ENCODE measurements around the gene CNTRL.

Gene CNTRL

DNA sequence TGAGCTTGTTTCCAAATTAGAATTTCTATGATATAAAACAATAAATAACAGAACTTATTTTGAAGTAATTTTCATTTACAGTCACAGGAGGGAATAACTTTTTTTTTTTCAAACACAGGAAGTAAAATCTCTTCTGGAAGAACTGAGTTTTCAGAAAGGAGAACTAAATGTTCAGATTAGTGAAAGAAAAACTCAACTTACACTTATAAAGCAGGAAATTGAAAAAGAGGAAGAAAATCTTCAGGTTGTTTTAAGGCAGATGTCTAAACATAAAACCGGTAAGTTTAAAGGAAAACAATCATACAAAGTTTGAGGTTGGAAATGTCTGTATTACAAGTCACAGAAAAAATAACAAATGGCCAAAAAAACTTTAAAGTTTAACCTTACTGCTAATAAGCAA, 85.3 kb downstream of the CNTRL start:
- TF ChIP-seq, protein P1, sequence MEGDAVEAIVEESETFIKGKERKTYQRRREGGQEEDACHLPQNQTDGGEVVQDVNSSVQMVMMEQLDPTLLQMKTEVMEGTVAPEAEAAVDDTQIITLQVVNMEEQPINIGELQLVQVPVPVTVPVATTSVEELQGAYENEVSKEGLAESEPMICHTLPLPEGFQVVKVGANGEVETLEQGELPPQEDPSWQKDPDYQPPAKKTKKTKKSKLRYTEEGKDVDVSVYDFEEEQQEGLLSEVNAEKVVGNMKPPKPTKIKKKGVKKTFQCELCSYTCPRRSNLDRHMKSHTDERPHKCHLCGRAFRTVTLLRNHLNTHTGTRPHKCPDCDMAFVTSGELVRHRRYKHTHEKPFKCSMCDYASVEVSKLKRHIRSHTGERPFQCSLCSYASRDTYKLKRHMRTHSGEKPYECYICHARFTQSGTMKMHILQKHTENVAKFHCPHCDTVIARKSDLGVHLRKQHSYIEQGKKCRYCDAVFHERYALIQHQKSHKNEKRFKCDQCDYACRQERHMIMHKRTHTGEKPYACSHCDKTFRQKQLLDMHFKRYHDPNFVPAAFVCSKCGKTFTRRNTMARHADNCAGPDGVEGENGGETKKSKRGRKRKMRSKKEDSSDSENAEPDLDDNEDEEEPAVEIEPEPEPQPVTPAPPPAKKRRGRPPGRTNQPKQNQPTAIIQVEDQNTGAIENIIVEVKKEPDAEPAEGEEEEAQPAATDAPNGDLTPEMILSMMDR (IDR thresholded peaks at IDR 0.05): no peak
- Histone ChIP-seq H3K36me3 (peaks cover 29% of the 10 kb centered on the region), H3K4me3 (ENCODE audit: low read depth in 1 of 2, low read length in 1 of 2) (peak overlapping the region in 1 of 2 experiments; percentile 28), H3K9me3 (no peaks in the 10 kb centered on the region), H3K4me1 (ENCODE audit: control insufficient read depth in 1 of 2, insufficient read depth in 1 of 2, low read depth in 1 of 2, low read length in 1 of 2) (peaks cover 17 to 18% of the 10 kb centered on the region in 2 experiments), H3K27ac (peak overlapping the region; percentile 86), H3K27me3 (no peaks in the 10 kb centered on the region)

DNA sequence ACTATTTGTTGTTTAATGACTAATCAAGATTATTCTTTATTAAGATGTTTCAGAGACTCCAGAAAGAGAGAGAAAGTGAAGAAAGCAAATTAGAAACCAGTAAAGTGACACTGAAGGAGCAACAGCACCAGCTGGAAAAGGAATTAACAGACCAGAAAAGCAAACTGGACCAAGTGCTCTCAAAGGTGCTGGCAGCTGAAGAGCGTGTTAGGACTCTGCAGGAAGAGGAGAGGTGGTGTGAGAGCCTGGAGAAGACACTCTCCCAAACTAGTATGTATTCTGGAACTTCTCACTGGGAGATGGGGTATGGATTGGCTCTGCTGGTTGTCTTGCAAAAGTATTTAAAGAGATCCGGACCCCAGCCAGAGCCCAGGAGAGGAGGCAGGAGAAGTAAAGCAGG, 93.3 kb downstream of the CNTRL start:
- TF ChIP-seq, protein P1 (IDR thresholded peaks at IDR 0.05): no peak
- H3K4me3 ChIP-seq (ENCODE audit: low read depth in 1 of 2, low read length in 1 of 2): no peak overlapping the region
- H3K9me3 ChIP-seq: no peaks in the 10 kb centered on the region
- H3K27me3 ChIP-seq: no peaks in the 10 kb centered on the region
- peaks cover 93% of the 10 kb centered on the region for H3K36me3 ChIP-seq
- no peaks in the 10 kb centered on the region for H3K4me1 ChIP-seq (ENCODE audit: control insufficient read depth in 1 of 2, insufficient read depth in 1 of 2, low read depth in 1 of 2, low read length in 1 of 2)
- no peak overlapping the region for H3K27ac ChIP-seq

DNA sequence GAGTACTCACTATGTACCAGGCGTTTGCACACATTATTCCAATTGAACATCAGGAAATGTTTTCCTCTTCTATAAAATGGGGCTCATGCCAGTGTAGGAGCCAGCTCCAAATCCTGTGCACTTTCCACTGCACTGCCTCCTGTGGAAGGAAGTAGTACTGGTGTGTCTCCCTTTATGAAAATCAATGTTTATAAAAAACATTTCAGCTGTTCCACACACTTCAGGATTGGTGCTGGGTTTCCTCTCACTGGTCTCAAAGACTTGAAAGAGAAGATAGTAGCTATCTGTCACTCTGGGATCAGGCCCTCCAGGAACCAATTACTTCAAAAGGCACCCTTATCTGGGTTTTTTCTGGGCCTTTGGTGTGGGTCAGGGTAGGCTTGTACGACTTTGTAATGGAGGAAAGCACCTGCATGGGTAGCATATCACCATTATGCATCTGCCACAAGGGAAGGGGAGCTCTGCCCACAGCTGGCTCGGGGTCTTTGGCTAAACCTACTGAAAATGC, 94.4 kb downstream of the CNTRL start:
- H3K27ac ChIP-seq: peak overlapping the region; percentile 12
- H3K4me3 ChIP-seq (ENCODE audit: low read depth in 1 of 2, low read length in 1 of 2): no peak overlapping the region

DNA sequence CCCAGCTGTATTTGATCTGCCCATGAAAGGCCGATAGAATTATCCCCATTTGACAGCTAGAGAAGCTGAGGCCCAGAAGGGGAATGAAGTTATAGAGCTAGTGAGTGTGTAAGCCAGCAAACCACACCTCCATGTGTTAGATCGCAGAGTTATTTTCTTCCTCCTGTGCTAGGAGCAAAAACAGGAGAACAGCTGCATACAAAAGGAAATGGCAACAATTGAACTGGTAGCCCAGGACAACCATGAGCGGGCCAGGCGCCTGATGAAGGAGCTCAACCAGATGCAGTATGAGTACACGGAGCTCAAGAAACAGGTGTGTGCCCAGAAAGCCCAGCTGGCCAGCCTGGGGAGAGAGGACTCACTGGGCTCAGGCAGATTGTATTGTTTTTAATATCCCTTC, 96.5 kb downstream of the CNTRL start:
- Histone ChIP-seq H3K36me3 (peaks cover 97% of the 10 kb centered on the region), H3K9me3 (no peaks in the 10 kb centered on the region), H3K27me3 (no peaks in the 10 kb centered on the region), H3K27ac (no peak overlapping the region), H3K4me1 (ENCODE audit: control insufficient read depth in 1 of 2, insufficient read depth in 1 of 2, low read depth in 1 of 2, low read length in 1 of 2) (no peaks in the 10 kb centered on the region), H3K4me3 (ENCODE audit: low read depth in 1 of 2, low read length in 1 of 2) (no peak overlapping the region)
- TF ChIP-seq, protein P1 (IDR thresholded peaks at IDR 0.05): no peak

More for the DNA sequence above, 94.4 kb downstream of the CNTRL start:
- H3K36me3 ChIP-seq: peaks cover 99% of the 10 kb centered on the region
- no peaks in the 10 kb centered on the region for H3K9me3 ChIP-seq
- no peaks in the 10 kb centered on the region for H3K27me3 ChIP-seq
- H3K4me1 ChIP-seq (ENCODE audit: control insufficient read depth in 1 of 2, insufficient read depth in 1 of 2, low read depth in 1 of 2, low read length in 1 of 2): no peaks in the 10 kb centered on the region
- TF ChIP-seq, protein P1 (IDR thresholded peaks at IDR 0.05): no peak

DNA sequence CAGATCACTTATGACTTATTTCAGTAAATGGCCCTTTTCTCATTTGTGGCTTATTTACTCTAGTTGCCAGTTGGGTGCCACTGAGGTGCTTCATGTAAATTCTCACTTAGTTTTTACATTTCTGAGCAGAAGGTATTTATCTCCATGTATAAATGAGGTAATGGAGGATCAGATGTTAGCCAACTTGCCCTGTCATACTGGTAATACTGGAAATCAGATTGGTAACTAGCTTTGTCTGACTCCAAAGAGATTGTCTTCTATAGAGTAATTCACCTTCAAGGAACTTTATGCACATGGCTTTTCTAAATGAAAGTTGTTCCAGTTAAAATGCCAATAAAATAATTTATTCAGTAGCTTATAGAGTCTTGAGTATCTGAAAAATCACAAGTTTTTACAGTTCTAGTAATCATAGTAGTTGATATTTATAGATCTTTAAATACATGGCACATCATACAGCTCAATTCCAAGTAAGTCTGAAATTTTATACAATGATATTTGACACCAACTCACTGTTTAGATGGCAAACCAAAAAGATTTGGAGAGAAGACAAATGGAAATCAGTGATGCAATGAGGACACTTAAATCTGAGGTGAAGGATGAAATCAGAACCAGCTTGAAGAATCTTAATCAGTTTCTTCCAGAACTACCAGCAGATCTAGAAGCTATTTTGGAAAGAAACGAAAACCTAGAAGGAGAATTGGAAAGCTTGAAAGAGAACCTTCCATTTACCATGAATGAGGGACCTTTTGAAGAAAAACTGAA, 98.2 kb downstream of the CNTRL start:
- Histone ChIP-seq H3K27me3 (no peaks in the 10 kb centered on the region), H3K4me1 (ENCODE audit: control insufficient read depth in 1 of 2, insufficient read depth in 1 of 2, low read depth in 1 of 2, low read length in 1 of 2) (no peaks in the 10 kb centered on the region), H3K4me3 (ENCODE audit: low read depth in 1 of 2, low read length in 1 of 2) (no peak overlapping the region), H3K36me3 (peaks cover 94% of the 10 kb centered on the region), H3K27ac (no peak overlapping the region), H3K9me3 (no peaks in the 10 kb centered on the region)
- TF ChIP-seq, protein P1 (IDR thresholded peaks at IDR 0.05): no peak
